Astrocyte (in vitro differentiated cells and primary cell): Measurements from ENCODE around the gene PLPPR4.

Experiments
- CTCF ChIP-seq: IDR thresholded peaks from 2 replicates; pipeline ENCODE4 v1.5.1; 2011; ENCODE audit warnings: low read depth, mild to moderate bottlenecking, inconsistent platforms, low read length, moderate library complexity; ENCODE audit not compliant: insufficient read depth
- EZH2 ChIP-seq: IDR thresholded peaks from 2 replicates; pipeline ENCODE4 v1.6.1; 2012; ENCODE audit warnings: mild to moderate bottlenecking, low read length, inconsistent platforms; ENCODE audit not compliant: insufficient read depth

GRCh38 chr1:99348397-99349132 is 84.3 kb downstream of the PLPPR4 start:
- TF ChIP-seq CTCF (no peak), EZH2 (no peak)
